ENCODE data around the gene SMIM7.

SMIM7 gene

GRCh38 chr19:16698914-16699313 lies 39.0 kb upstream of the SMIM7 start:
- Histone ChIP-seq H3K4me2 (ENCODE audit: low read depth, low read length) (no peak overlapping the region), H3K27me3 (replicated peaks; ENCODE audit: insufficient read depth, low read length) (no peaks in the 10 kb centered on the region), H3K4me3 (ENCODE audit: low read length) (no peak overlapping the region), H4K20me1 (ENCODE audit: insufficient read depth, low read length) (no peaks in the 10 kb centered on the region), H3K9me3 (replicated peaks; ENCODE audit: insufficient read depth, low read length) (no peaks in the 10 kb centered on the region), H3K27ac (ENCODE audit: low read length) (no peak overlapping the region), H3F3A (ENCODE audit: insufficient read depth, low read length) (no peaks in the 10 kb centered on the region), H2AFZ (ENCODE audit: low read length) (no peak overlapping the region), H3K9me2 (replicated peaks; ENCODE audit: insufficient read depth, low read length) (no peaks in the 10 kb centered on the region), H3K36me3 (replicated peaks; ENCODE audit: insufficient read depth, low read length) (no peaks in the 10 kb centered on the region), H3K79me2 (ENCODE audit: low read length) (no peaks in the 10 kb centered on the region), H3K4me1 (ENCODE audit: low read length) (no peaks in the 10 kb centered on the region), H3K9ac (ENCODE audit: low read length) (no peak overlapping the region)
- TF ChIP-seq EZH2phosphoT487 (IDR thresholded peaks at IDR 0.05; ENCODE audit: low read length) = no peak
- TF ChIP-seq EZH2 (optimal IDR thresholded peaks at IDR 0.05; ENCODE audit: low read depth, low read length) = no peak
- TF ChIP-seq CTCF (IDR thresholded peaks at IDR 0.05; ENCODE audit: low read length) = no peak
- no peak for DNase-seq

- no peak overlapping the region for H3K4me3 ChIP-seq (ENCODE audit: low read length)
- H3K36me3 ChIP-seq (replicated peaks; ENCODE audit: insufficient read depth, low read length) = no peaks in the 10 kb centered on the region
- no peak for TF ChIP-seq EZH2phosphoT487 (IDR thresholded peaks at IDR 0.05; ENCODE audit: low read length)
- TF ChIP-seq EZH2 (optimal IDR thresholded peaks at IDR 0.05; ENCODE audit: low read depth, low read length) = no peak
- no peak for TF ChIP-seq CTCF (IDR thresholded peaks at IDR 0.05; ENCODE audit: low read length)
- no peak overlapping the region for H2AFZ ChIP-seq (ENCODE audit: low read length)
- DNase-seq = no peak
- no peaks in the 10 kb centered on the region for H3K9me3 ChIP-seq (replicated peaks; ENCODE audit: insufficient read depth, low read length)
- no peaks in the 10 kb centered on the region for H3K27me3 ChIP-seq (replicated peaks; ENCODE audit: insufficient read depth, low read length)
- no peak overlapping the region for H3K4me2 ChIP-seq (ENCODE audit: low read depth, low read length)
- no peak overlapping the region for H3K27ac ChIP-seq (ENCODE audit: low read length)
- H3K9me2 ChIP-seq (replicated peaks; ENCODE audit: insufficient read depth, low read length) = no peaks in the 10 kb centered on the region
- no peaks in the 10 kb centered on the region for H4K20me1 ChIP-seq (ENCODE audit: insufficient read depth, low read length)
- H3F3A ChIP-seq (ENCODE audit: insufficient read depth, low read length) = no peaks in the 10 kb centered on the region
- no peaks in the 10 kb centered on the region for H3K4me1 ChIP-seq (ENCODE audit: low read length)
- no peaks in the 10 kb centered on the region for H3K79me2 ChIP-seq (ENCODE audit: low read length)
- H3K9ac ChIP-seq (ENCODE audit: low read length) = no peak overlapping the region
Measured at GRCh38 chr19:16688084-16688483, 28.1 kb upstream of the SMIM7 start.

DNA sequence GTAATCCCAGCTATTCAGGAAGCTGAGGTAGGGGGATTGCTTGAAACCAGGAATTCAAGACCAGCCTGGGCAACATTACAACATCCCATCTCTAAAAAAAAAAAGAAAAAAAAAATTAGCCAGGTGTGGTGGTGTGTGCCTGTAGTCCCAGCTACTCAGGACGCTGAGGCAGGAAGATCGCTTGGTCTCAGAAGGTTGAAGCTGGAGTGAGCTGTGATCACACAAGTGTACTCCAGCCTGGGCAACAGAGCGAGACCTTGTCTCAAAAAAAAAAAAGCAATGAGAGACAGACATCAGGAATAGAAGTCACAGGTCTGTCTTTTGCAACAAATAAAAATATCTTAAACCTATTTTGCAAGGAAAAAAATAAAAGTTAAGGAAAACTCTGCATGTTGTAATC lies 24.3 kb upstream of the SMIM7 start:
- Histone ChIP-seq H3K9me2 (replicated peaks; ENCODE audit: insufficient read depth, low read length) (no peaks in the 10 kb centered on the region), H3K4me2 (ENCODE audit: low read depth, low read length) (no peak overlapping the region)
- no peak for TF ChIP-seq EZH2 (optimal IDR thresholded peaks at IDR 0.05; ENCODE audit: low read depth, low read length)
- TF ChIP-seq CTCF (IDR thresholded peaks at IDR 0.05; ENCODE audit: low read length) = no peak
- TF ChIP-seq EZH2phosphoT487 (IDR thresholded peaks at IDR 0.05; ENCODE audit: low read length) = no peak

More for the DNA sequence above, 24.3 kb upstream of the SMIM7 start:
- Histone ChIP-seq H3K4me1 (ENCODE audit: low read length) (no peaks in the 10 kb centered on the region), H3F3A (ENCODE audit: insufficient read depth, low read length) (no peaks in the 10 kb centered on the region), H3K36me3 (replicated peaks; ENCODE audit: insufficient read depth, low read length) (no peaks in the 10 kb centered on the region), H3K79me2 (ENCODE audit: low read length) (no peaks in the 10 kb centered on the region), H2AFZ (ENCODE audit: low read length) (no peak overlapping the region), H4K20me1 (ENCODE audit: insufficient read depth, low read length) (no peaks in the 10 kb centered on the region), H3K9ac (ENCODE audit: low read length) (no peak overlapping the region), H3K4me3 (ENCODE audit: low read length) (no peak overlapping the region), H3K27me3 (replicated peaks; ENCODE audit: insufficient read depth, low read length) (no peaks in the 10 kb centered on the region), H3K9me3 (replicated peaks; ENCODE audit: insufficient read depth, low read length) (no peaks in the 10 kb centered on the region), H3K27ac (ENCODE audit: low read length) (no peak overlapping the region)
- DNase-seq = no peak
